ENCODE data around the gene PPARG.
"Not testable (repeated sequence)": the region's sequence is repeated elsewhere in the genome, so short reads cannot be mapped to it uniquely, and the experiment has no call there.

Gene PPARG

DNA sequence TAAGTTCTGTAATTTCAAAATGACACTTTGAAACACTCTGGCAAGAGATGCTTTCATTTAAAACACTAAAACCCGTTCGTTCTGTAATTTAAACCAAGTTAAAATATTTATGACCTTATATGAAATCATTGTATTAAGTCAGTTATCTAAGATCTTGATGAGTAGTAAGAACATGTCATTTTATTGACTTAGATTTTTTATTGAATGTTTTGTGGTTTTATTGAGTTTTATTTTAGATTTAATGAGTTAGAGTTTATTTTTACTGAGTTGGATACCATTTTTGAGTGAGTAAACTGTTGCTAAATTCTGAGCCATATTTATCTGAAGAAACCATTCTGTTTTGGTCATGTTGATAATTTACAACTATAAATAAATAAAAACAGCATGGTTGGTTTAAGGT, 94.3 kb downstream of the PPARG start:
- no peak for DNase-seq

- no peak for DNase-seq
Measured at GRCh38 chr3:12384451-12385233, 95.8 kb downstream of the PPARG start.

GRCh38 chr3:12386514-12387291, 97.8 kb downstream of the PPARG start:
- DNase-seq: not testable (repeated sequence)

DNA sequence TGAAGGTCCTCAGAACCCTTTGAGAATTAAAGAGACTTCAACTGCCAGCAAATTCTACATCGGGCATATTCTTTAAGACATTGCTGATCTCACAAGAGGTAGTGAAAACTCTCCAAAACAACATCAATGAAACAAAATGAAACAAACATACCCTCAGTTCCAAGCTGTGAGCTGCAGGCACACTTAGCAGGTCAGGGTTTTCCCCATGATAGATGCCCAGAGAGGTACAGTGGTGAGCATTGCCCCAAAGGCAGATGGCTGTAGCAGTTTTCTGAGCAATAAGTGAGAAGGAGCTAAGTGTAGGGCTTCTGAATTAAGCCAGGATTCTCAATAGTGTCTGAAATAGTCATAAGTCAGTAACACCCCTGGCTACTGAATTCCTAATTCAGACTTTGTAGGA, 99.3 kb downstream of the PPARG start:
- no peak for DNase-seq

DNA sequence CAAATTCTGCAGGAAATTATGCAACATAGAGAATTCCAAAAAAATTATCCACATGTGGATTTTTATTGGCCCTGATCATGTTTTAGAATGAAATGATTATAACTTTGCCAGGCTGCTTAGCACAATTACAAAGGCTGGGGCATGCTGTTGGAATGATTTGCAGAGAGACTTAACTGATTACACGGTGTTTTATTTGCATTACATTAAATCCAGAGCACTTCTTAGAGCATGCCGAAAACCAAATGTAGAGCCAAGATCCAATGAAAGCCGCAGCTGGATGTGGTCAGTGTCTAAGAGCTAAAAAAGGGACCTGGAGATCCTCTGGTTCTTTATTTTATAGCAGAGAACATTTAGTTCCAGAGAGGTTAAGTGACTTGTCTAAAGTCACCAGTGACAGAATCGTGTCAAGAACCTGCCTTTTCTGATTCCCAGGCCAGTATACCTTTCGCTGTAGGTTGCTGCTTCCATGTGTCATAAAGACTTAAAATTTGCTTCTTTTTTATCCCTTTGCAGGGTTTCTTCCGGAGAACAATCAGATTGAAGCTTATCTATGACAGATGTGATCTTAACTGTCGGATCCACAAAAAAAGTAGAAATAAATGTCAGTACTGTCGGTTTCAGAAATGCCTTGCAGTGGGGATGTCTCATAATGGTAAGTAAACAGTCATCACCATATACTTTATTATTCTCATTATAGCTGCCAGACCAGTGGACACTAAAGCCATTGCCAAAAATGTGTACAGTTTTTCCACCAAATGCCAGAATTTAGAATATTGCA, 103.4 kb downstream of the PPARG start:
- no peak for DNase-seq

DNA sequence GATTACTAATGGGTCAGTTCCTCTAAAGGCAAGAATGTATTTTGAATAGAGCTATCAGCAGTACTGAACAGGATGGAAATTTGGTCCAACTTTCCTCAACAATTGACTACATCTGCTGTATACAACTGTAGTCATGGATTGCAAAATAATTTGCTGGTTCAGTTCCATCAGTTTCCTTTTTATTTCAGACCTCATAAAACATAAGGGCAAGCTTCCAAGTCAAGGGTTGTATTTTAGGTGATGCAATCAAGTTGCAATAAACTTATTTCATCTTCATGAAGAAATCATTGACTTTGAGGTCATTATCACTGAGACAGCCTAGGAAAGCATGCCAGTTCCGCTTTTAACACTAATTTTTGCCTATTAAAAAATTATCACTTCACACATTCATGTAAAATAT, 105.0 kb downstream of the PPARG start:
- DNase-seq: no peak

GRCh38 chr3:12394569-12395271, 105.8 kb downstream of the PPARG start:
- DNase-seq: no peak

- DNase-seq: no peak
Measured at GRCh38 chr3:12395349-12396012, 106.6 kb downstream of the PPARG start.

DNA sequence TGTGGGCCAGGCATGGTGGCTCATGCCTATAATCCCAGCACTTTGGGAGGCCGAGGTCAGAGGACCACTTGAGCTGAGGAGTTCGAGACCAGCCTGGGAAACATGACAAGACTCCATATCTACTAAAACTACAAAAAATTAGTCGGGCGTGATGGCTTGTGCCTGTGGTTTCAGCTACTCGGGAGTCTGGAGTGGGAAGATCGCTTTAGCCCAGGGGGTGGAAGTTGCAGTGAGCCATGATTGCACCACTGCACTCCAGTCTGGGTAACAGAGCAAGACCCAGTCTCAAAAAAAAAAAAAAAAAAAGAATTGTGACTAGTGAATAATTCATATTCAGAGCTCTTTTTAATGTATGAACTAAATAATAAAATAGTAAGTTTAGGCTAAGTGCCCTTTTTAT, 107.6 kb downstream of the PPARG start:
- no peak for DNase-seq

DNA sequence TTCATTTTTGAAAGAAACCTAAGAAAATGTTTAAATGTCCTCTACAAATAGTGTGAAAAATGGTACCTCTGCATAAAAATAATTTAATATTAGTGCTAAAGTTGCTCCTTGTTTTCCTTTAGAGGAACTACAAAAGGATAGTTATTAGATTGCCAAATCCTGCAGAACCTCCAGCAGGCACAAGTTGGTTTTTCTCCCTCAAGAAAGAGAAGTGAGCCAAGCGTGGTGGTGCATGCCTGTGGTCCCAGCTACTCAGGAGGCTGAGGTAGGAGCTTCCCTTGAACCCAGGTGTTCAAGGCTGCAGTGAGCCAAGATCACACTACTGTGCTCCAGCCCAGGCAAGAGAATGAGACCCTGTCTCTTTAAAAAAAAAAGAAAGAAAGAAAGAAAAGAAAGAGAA, 110.4 kb downstream of the PPARG start:
- no peak for DNase-seq

- no peak for DNase-seq
Measured at GRCh38 chr3:12400616-12401194, 111.8 kb downstream of the PPARG start.

GRCh38 chr3:12401208-12401607, 112.3 kb downstream of the PPARG start:
- DNase-seq: no peak

GRCh38 chr3:12405432-12406272, 116.8 kb downstream of the PPARG start:
- no peak for DNase-seq

- no peak for DNase-seq
Measured at GRCh38 chr3:12408984-12409683, 120.3 kb downstream of the PPARG start.

- no peak for DNase-seq
Measured at GRCh38 chr3:12409684-12410596, 121.1 kb downstream of the PPARG start.

- no peak for DNase-seq
Measured at GRCh38 chr3:12413721-12414255, 124.9 kb downstream of the PPARG start.

DNA sequence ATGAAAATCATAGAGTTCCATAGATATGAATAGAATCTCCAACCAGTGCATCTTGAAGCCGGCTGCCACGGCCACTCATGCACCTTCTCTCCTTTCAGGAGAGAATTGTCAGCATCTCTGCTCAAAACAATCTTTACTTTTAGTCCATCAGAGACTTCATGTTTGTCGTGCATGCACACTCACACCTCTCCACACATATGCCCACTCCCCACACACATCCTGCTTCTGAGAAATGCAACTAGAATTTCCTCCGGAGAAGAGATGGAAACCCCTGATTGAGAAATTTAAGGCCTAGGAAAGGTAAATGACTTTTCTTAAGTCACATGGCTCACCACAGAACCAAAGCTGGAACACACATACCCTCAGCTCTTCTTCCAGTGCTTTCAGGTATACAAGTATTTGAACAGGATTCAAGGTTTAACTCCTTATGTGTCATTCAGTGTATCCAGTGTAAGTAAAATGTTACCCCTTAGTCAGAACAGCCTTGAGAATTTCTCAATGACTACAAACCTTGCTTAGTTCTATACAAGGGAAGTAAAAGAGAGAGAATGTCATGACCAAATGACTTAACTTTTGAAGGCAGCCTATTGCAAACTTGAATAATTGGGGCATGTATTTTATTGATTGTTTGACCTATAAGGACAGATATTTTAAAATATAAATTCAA, 126.3 kb downstream of the PPARG start:
- DNase-seq: no peak

DNA sequence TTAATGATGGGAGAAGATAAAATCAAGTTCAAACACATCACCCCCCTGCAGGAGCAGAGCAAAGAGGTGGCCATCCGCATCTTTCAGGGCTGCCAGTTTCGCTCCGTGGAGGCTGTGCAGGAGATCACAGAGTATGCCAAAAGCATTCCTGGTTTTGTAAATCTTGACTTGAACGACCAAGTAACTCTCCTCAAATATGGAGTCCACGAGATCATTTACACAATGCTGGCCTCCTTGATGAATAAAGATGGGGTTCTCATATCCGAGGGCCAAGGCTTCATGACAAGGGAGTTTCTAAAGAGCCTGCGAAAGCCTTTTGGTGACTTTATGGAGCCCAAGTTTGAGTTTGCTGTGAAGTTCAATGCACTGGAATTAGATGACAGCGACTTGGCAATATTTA, 127.9 kb downstream of the PPARG start:
- DNase-seq: no peak

Data from DMS79 treated with DMSO at 0.1 percent for 48 hours (cell line).